MM.1S (cell line): ENCODE measurements around the gene MRPL19.

Experiments
- EZH2 ChIP-seq: fragments of 300-600 bp; sonication (generic); optimal IDR thresholded peaks from 2 replicates; pipeline ENCODE3; 2017; ENCODE audit warnings: low read depth, mild to moderate bottlenecking, antibody characterized with exemption, low read length, mixed read lengths
- EZH2phosphoT487 ChIP-seq: fragments of 300-600 bp; sonication (generic); IDR thresholded peaks from 2 replicates; pipeline ENCODE4 v1.6.1; 2018; ENCODE audit warnings: antibody characterized with exemption, low read length
- TF ChIP-seq, protein P1 (sequence below): fragments of 300-600 bp; sonication (generic); IDR thresholded peaks from 2 replicates; pipeline ENCODE4 v1.5.1; 2016; ENCODE audit warnings: antibody characterized with exemption, low read length, mixed read lengths

DNA sequence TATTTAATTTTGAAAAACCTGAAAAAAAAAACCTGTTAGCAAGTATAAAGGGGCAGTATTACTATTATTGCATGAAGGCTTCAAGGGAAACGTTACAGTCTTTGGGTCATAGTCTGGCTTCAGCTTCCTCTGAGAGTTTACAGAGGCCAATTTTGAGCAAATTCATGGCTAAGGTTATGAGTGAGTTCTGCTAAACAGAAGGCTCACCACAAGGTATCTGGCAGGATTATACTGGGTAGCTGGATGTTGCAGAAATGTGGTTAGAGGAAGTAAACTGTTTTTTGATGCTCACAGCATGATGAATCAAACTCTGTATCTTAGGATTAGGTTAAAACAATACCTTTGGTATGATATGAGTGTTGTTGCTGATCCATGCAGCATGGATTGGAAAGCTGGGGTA lies 9.3 kb downstream of the MRPL19 start:
- TF ChIP-seq, protein P1, sequence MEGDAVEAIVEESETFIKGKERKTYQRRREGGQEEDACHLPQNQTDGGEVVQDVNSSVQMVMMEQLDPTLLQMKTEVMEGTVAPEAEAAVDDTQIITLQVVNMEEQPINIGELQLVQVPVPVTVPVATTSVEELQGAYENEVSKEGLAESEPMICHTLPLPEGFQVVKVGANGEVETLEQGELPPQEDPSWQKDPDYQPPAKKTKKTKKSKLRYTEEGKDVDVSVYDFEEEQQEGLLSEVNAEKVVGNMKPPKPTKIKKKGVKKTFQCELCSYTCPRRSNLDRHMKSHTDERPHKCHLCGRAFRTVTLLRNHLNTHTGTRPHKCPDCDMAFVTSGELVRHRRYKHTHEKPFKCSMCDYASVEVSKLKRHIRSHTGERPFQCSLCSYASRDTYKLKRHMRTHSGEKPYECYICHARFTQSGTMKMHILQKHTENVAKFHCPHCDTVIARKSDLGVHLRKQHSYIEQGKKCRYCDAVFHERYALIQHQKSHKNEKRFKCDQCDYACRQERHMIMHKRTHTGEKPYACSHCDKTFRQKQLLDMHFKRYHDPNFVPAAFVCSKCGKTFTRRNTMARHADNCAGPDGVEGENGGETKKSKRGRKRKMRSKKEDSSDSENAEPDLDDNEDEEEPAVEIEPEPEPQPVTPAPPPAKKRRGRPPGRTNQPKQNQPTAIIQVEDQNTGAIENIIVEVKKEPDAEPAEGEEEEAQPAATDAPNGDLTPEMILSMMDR: no peak
- TF ChIP-seq EZH2phosphoT487 (no peak), EZH2 (no peak)
